Parathyroid adenoma (tissue), 2 donors: Measurements from ENCODE around the gene FARS2.

Experiments used
- H2AFZ ChIP-seq: fragments of 300-600 bp; sonication (generic); one replicate; pipeline ENCODE4 v1.7.0; 2017; ENCODE audit warnings: antibody characterized with exemption, mild to moderate bottlenecking
- H3K27ac ChIP-seq: fragments of 300-600 bp; sonication (generic); one replicate; pipeline ENCODE4 v1.7.0; 2017
- H3K27me3 ChIP-seq: fragments of 300-600 bp; sonication (generic); one replicate; pipeline ENCODE4 v1.7.0; 2017; ENCODE audit warnings: low read length; ENCODE audit not compliant: control insufficient read depth, insufficient read depth
- H3K36me3 ChIP-seq: fragments of 300-600 bp; sonication (generic); one replicate; pipeline ENCODE4 v1.7.0; 2017; ENCODE audit warnings: low read length; ENCODE audit not compliant: control insufficient read depth, insufficient read depth
- H3K4me1 ChIP-seq: fragments of 300-600 bp; sonication (generic); one replicate; pipeline ENCODE4 v1.7.0; 2017; ENCODE audit warnings: control low read depth
- H3K4me2 ChIP-seq: fragments of 300-600 bp; sonication (generic); one replicate; pipeline ENCODE4 v1.7.0; 2017; ENCODE audit warnings: low read length
- H3K4me3 ChIP-seq: fragments of 300-600 bp; sonication (generic); one replicate; pipeline ENCODE4 v1.7.0; 2017; ENCODE audit warnings: low read depth, low read length
- H3K79me2 ChIP-seq: fragments of 300-600 bp; sonication (generic); one replicate; pipeline ENCODE4 v1.7.0; 2017; ENCODE audit warnings: control low read depth
- H3K9ac ChIP-seq: fragments of 300-600 bp; sonication (generic); one replicate; pipeline ENCODE4 v1.7.0; 2017; ENCODE audit warnings: mild to moderate bottlenecking
- H3K9me3 ChIP-seq: fragments of 300-600 bp; sonication (generic); one replicate; pipeline ENCODE4 v1.7.0; 2017; ENCODE audit warnings: low read length; ENCODE audit not compliant: control insufficient read depth
- CTCF ChIP-seq: fragments of 300-600 bp; sonication (generic); IDR thresholded peaks from one replicate; pipeline ENCODE4 v1.7.0; 2017; ENCODE audit warnings: antibody characterized with exemption, mild to moderate bottlenecking
- donor health status: primary hyperparathyroidism.

The FARS2 gene

GRCh38 chr6:5553767-5554166 is 292.5 kb downstream of the FARS2 start:
- Histone ChIP-seq H3K27me3 (no peaks in the 10 kb centered on the region), H3K27ac (no peak overlapping the region), H3K36me3 (no peaks in the 10 kb centered on the region), H3K79me2 (no peaks in the 10 kb centered on the region), H3K4me2 (no peak overlapping the region), H3K9me3 (no peaks in the 10 kb centered on the region), H3K4me1 (no peaks in the 10 kb centered on the region), H3K9ac (no peak overlapping the region), H3K4me3 (no peak overlapping the region), H2AFZ (no peak overlapping the region)
- TF ChIP-seq CTCF = no peak

GRCh38 chr6:5554226-5554625 is 292.9 kb downstream of the FARS2 start:
- no peak for TF ChIP-seq CTCF
- Histone ChIP-seq H3K4me1 (no peaks in the 10 kb centered on the region), H2AFZ (no peak overlapping the region), H3K9ac (no peak overlapping the region), H3K36me3 (no peaks in the 10 kb centered on the region), H3K27ac (no peak overlapping the region), H3K27me3 (no peaks in the 10 kb centered on the region), H3K4me3 (no peak overlapping the region), H3K79me2 (no peaks in the 10 kb centered on the region), H3K4me2 (no peak overlapping the region), H3K9me3 (no peaks in the 10 kb centered on the region)

GRCh38 chr6:5556011-5556410 is 294.7 kb downstream of the FARS2 start:
- Histone ChIP-seq H3K4me3 (no peak overlapping the region), H3K36me3 (no peaks in the 10 kb centered on the region), H3K79me2 (no peaks in the 10 kb centered on the region), H2AFZ (no peak overlapping the region), H3K9ac (no peak overlapping the region), H3K4me1 (no peaks in the 10 kb centered on the region), H3K27ac (no peak overlapping the region), H3K9me3 (no peaks in the 10 kb centered on the region), H3K4me2 (no peak overlapping the region), H3K27me3 (no peaks in the 10 kb centered on the region)
- no peak for TF ChIP-seq CTCF

- Histone ChIP-seq H3K27me3 (no peaks in the 10 kb centered on the region), H3K9me3 (no peaks in the 10 kb centered on the region), H3K36me3 (no peaks in the 10 kb centered on the region), H3K4me1 (no peaks in the 10 kb centered on the region), H2AFZ (no peak overlapping the region), H3K9ac (no peak overlapping the region), H3K79me2 (no peaks in the 10 kb centered on the region), H3K4me3 (no peak overlapping the region), H3K4me2 (no peak overlapping the region), H3K27ac (no peak overlapping the region)
- TF ChIP-seq CTCF = no peak
Measured at GRCh38 chr6:5557506-5557905, 296.2 kb downstream of the FARS2 start.

GRCh38 chr6:5559651-5560050 is 298.3 kb downstream of the FARS2 start:
- Histone ChIP-seq H3K9ac (no peak overlapping the region), H3K4me1 (no peaks in the 10 kb centered on the region), H3K4me2 (no peak overlapping the region), H3K79me2 (no peaks in the 10 kb centered on the region), H3K27me3 (no peaks in the 10 kb centered on the region), H3K27ac (no peak overlapping the region), H3K9me3 (no peaks in the 10 kb centered on the region), H2AFZ (no peak overlapping the region), H3K4me3 (no peak overlapping the region), H3K36me3 (no peaks in the 10 kb centered on the region)
- no peak for TF ChIP-seq CTCF
